Measurements from ENCODE around the gene RAI1.
A peak's percentile ranks its signal among the peaks of the same experiment; 100 is the strongest.

Gene RAI1

DNA sequence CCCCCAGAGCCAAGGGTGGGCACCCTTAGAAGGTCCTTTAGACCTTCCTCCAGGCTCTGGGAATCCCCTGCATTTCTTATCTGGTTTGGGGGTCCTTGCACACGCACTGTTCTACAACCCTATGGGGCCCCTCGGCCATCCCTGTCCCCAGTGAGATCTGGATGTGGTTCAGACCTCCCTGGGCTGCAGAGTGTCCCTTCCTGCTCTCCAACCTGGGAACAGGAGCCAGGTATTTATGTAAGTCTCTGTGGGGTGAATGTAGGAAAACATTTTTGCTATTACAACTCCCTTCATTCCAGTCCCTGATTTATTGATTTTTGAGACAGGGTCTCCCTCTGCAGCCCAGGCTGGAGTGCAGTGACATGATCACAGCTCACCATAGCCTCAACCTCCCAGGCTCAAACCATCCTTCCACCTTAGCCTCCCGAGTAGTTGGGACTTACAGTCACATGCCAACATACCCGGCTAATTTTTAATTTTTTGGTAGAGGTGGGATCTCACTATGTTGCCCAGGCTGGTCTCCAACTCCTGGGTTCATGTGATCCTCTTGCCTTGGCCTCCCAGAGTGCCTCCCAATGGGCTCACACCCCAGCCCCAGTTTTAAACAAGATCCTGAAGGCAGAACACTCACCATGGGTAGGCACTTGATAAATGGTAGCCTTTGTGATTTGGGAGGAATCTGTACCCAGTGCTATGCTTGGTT lies 61.6 kb downstream of the RAI1 start:
- Histone ChIP-seq H3K4me3 (ENCODE audit: low read depth, low read length) (no peak overlapping the region), H3K27ac (ENCODE audit: extremely low read depth, low read depth, low read length) (no peak overlapping the region), H3K4me1 (ENCODE audit: control insufficient read depth, insufficient read depth, low read length) (peaks cover 26% of the 10 kb centered on the region), H3K36me3 (ENCODE audit: control insufficient read depth in 2 of 2, insufficient read depth in 1 of 2, low read length in 2 of 2) (no peaks in the 10 kb centered on the region), H3K9me3 (ENCODE audit: control insufficient read depth, insufficient read depth, low read depth, low read length) (no peaks in the 10 kb centered on the region)
- ChIA-PET POLR2A (no interaction called here), CTCF (interaction anchor here (0.8 kb wide), 1 partner anchor 11 kb away, joined by 5 read pairs; no protein-coding TSS in a partner anchor)
- TF ChIP-seq ZNF138 (tag by site-specific recombination; IDR thresholded peaks at IDR 0.05; ENCODE audit: borderline replicate concordance) (no peak), IKZF3 (tag by site-specific recombination; IDR thresholded peaks at IDR 0.05) (no peak), ZNF214 (tag by site-specific recombination; IDR thresholded peaks at IDR 0.05; ENCODE audit: borderline replicate concordance) (no peak), ZNF266 (tag by site-specific recombination; IDR thresholded peaks at IDR 0.05; ENCODE audit: low read depth) (no peak), ZNF2 (tag by site-specific recombination; IDR thresholded peaks at IDR 0.05) (no peak), ZNF530 (tag by site-specific recombination; IDR thresholded peaks at IDR 0.05; ENCODE audit: low read depth) (no peak), TRIM28 (IDR thresholded peaks at IDR 0.05; ENCODE audit: borderline replicate concordance, low read length) (no peak), ZFHX2 (tag by site-specific recombination; conservative IDR thresholded peaks at IDR 0.05) (no peak), GLIS1 (tag by site-specific recombination; IDR thresholded peaks at IDR 0.05) (peak; percentile 90), ZNF202 (tag by site-specific recombination; IDR thresholded peaks at IDR 0.05; ENCODE audit: borderline replicate concordance) (no peak), PRDM2 (tag by site-specific recombination; IDR thresholded peaks at IDR 0.05; ENCODE audit: borderline replicate concordance) (no peak), ZNF677 (tag by site-specific recombination; IDR thresholded peaks at IDR 0.05) (no peak), YY2 (tag by site-specific recombination; IDR thresholded peaks at IDR 0.05) (no peak), ZNF121 (tag by site-specific recombination; IDR thresholded peaks at IDR 0.05) (peak; percentile 94)
- TF ChIP-seq, protein P1, sequence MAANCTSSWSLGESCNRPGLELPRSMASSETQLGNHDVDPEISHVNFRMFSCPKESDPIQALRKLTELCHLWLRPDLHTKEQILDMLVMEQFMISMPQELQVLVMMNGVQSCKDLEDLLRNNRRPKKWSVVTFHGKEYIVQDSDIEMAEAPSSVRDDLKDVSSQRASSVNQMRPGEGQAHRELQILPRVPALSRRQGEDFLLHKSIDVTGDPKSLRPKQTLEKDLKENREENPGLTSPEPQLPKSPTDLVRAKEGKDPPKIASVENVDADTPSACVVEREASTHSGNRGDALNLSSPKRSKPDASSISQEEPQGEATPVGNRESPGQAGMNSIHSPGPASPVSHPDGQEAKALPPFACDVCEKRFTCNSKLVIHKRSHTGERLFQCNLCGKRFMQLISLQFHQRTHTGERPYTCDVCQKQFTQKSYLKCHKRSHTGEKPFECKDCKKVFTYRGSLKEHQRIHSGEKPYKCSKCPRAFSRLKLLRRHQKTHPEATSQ (tag by site-specific recombination; IDR thresholded peaks at IDR 0.05): no peak
- TF ChIP-seq, protein P2, sequence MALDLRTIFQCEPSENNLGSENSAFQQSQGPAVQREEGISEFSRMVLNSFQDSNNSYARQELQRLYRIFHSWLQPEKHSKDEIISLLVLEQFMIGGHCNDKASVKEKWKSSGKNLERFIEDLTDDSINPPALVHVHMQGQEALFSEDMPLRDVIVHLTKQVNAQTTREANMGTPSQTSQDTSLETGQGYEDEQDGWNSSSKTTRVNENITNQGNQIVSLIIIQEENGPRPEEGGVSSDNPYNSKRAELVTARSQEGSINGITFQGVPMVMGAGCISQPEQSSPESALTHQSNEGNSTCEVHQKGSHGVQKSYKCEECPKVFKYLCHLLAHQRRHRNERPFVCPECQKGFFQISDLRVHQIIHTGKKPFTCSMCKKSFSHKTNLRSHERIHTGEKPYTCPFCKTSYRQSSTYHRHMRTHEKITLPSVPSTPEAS (tag by site-specific recombination; IDR thresholded peaks at IDR 0.05): no peak

All from HEK293 (cell line).